Measurements from ENCODE around the gene COL4A1. TPM values are rescaled to one million over a fixed set of nuclear protein-coding genes. Genes with fewer than 3 reads are reported as not detected.

COL4A1 gene
- total RNA-seq, 3 donors from 2014 or later: 118 to 1,008 (median 370) TPM

GRCh38 chr13:110264685-110265275 is 42.2 kb downstream of the COL4A1 start:
- peak overlapping the region; percentile 19 to 75 for H3K27ac ChIP-seq
- TF ChIP-seq CTCF (IDR thresholded peaks at IDR 0.05): no peak
- TF ChIP-seq POLR2A (IDR thresholded peaks at IDR 0.05): no peak
- no peak for TF ChIP-seq POLR2AphosphoS5 (IDR thresholded peaks at IDR 0.05)
- no peaks in the 10 kb centered on the region for H3K27me3 ChIP-seq
- DNase-seq (ENCODE audit: low spot score in 2 of 2): no peak
- H3K4me3 ChIP-seq: no peak overlapping the region
- H3K9me3 ChIP-seq: no peaks in the 10 kb centered on the region
- peaks cover 14 to 15% of the 10 kb centered on the region in 2 donors for H3K4me1 ChIP-seq
- intact Hi-C loops (cut with DNase I; ENCODE audit: low total_unique reads): no loop called here
- no peaks in the 10 kb centered on the region for H3K36me3 ChIP-seq

GRCh38 chr13:110263888-110264287 is 43.1 kb downstream of the COL4A1 start:
- Histone ChIP-seq H3K36me3 (no peaks in the 10 kb centered on the region), H3K4me1 (peaks cover 14 to 15% of the 10 kb centered on the region in 2 donors), H3K9me3 (no peaks in the 10 kb centered on the region), H3K4me3 (no peak overlapping the region), H3K27me3 (no peaks in the 10 kb centered on the region), H3K27ac (peak overlapping the region; percentile 19 to 75)
- intact Hi-C loops (cut with DNase I; ENCODE audit: low total_unique reads): no loop called here
- TF ChIP-seq POLR2A (IDR thresholded peaks at IDR 0.05): no peak
- peak in 1 of 3 donors; percentile 17 for TF ChIP-seq POLR2AphosphoS5 (IDR thresholded peaks at IDR 0.05)
- no peak for DNase-seq (ENCODE audit: low spot score in 2 of 2)

GRCh38 chr13:110263404-110263803 is 43.6 kb downstream of the COL4A1 start:
- Histone ChIP-seq H3K4me3 (no peak overlapping the region), H3K9me3 (no peaks in the 10 kb centered on the region), H3K36me3 (no peaks in the 10 kb centered on the region), H3K27ac (peak overlapping the region in 1 of 2 donors; percentile 52), H3K27me3 (no peaks in the 10 kb centered on the region), H3K4me1 (peaks cover 14 to 15% of the 10 kb centered on the region in 2 donors)
- no peak for TF ChIP-seq POLR2AphosphoS5 (IDR thresholded peaks at IDR 0.05)
- TF ChIP-seq POLR2A (IDR thresholded peaks at IDR 0.05): no peak
- TF ChIP-seq CTCF (IDR thresholded peaks at IDR 0.05): no peak
- no peak for DNase-seq (ENCODE audit: low spot score in 2 of 2)
- intact Hi-C loops (cut with DNase I; ENCODE audit: low total_unique reads): no loop called here

GRCh38 chr13:110262508-110263291 is 44.3 kb downstream of the COL4A1 start:
- Histone ChIP-seq H3K4me3 (peak overlapping the region in 1 of 3 donors; percentile 31), H3K36me3 (no peaks in the 10 kb centered on the region), H3K9me3 (no peaks in the 10 kb centered on the region), H3K4me1 (peaks cover 14 to 15% of the 10 kb centered on the region in 2 donors), H3K27ac (peak overlapping the region in 1 of 2 donors; percentile 52), H3K27me3 (no peaks in the 10 kb centered on the region)
- intact Hi-C loops (cut with DNase I; ENCODE audit: low total_unique reads): no loop called here
- peak in 1 of 2 donors; percentile 37 for DNase-seq (ENCODE audit: low spot score in 2 of 2)
- no peak for TF ChIP-seq POLR2A (IDR thresholded peaks at IDR 0.05)
- no peak for TF ChIP-seq POLR2AphosphoS5 (IDR thresholded peaks at IDR 0.05)

- H3K36me3 ChIP-seq: no peaks in the 10 kb centered on the region
- TF ChIP-seq POLR2AphosphoS5 (IDR thresholded peaks at IDR 0.05) (no peak), CTCF (IDR thresholded peaks at IDR 0.05) (no peak), POLR2A (IDR thresholded peaks at IDR 0.05) (no peak)
- peaks cover 14 to 15% of the 10 kb centered on the region in 2 donors for H3K4me1 ChIP-seq
- no peak overlapping the region for H3K27ac ChIP-seq
- H3K9me3 ChIP-seq: no peaks in the 10 kb centered on the region
- DNase-seq (ENCODE audit: low spot score in 2 of 2): no peak
- no peak overlapping the region for H3K4me3 ChIP-seq
- H3K27me3 ChIP-seq: no peaks in the 10 kb centered on the region
- intact Hi-C loops (cut with DNase I; ENCODE audit: low total_unique reads): no loop called here
Measured at GRCh38 chr13:110262082-110262436, 44.9 kb downstream of the COL4A1 start.
